NCI-H524 (cell line): Measurements from ENCODE around the gene SATB2.

Experiments used
- DNase-seq, 2 experiments: peaks; one replicate each; lab custom pipeline; 2025; lab: John Stamatoyannopoulos, UW

Gene SATB2

DNA sequence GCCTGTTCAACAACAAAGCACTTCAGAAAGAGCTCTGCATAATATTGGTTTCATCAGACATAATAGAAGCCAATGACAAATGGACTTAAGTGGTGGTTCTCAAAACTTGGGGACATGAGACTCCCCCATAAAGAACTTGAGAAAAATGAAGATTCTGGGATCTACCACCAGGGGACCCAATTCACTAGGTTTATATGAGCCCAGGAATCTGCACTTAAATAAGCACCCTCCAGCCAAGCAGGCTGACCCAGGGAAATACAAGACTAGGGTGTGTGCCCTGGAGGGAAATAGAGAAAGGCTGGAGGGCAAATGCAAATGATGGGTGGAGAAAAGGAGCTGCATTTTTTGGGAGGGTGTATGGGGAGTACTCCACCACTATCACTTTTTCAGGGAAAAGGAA is 52.5 kb downstream of the SATB2 start:
- no peak for DNase-seq

- no peak for DNase-seq
Measured at GRCh38 chr2:199404841-199405240, 52.9 kb downstream of the SATB2 start.

DNA sequence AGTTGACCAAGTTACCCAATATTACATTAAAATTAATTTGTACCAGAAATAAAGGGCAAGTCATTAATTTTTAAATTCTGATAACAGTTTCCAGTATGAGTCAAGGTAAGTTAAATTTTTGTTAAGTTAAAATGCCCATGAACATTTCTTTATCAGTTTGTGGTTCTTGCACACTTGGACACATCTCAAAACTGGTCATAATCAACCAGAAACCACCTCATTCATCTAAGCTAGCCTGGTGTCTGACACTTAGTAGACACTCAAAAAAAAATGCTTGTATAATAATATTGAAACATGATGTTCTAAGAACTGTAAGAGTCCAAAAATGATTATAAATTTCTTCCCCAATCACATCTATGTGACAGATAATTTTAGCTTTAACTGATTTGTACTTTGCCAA is 62.4 kb downstream of the SATB2 start:
- DNase-seq: no peak

GRCh38 chr2:199392363-199392762 is 65.4 kb downstream of the SATB2 start:
- DNase-seq: no peak

- no peak for DNase-seq
Measured at GRCh38 chr2:199388728-199389268, 68.9 kb downstream of the SATB2 start.

GRCh38 chr2:199384043-199384442 is 73.7 kb downstream of the SATB2 start:
- DNase-seq: no peak

DNA sequence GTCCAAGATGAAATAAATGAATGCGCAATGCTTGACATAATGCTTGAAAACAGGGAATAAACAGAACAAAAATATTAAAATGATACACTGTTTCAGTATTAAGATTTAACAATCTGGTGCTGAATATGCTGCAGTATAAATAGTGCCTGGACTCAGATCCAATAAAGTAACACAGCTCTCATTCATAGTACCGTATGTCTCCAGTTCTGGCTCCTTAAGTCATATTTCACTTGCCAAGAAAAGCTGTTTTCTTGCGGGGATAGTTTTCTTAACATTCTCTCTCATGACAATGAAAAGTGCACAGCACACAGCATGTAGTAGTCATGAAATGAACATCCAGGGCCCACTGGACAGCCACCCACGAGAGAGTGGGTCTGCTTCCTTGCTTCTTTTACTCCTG is 74.7 kb downstream of the SATB2 start:
- DNase-seq: no peak

DNA sequence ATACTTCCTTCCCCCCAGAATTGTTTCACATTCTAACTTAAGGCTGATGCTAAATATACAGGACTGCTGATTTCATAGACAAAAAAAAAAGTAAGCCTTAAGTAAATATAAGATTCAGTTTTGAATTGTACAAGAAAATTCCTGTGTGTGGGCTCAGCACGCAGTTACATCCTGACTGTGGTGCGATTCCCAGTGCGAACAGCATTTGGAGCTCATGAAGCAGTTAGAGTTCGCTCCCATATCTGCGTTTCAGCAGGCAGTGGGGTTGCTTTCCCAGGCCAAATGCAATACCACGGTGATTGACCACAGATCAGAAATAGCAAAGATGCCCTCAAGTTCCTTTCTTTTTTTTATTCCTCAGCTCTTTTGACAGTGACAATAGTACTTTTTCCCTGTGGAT is 75.6 kb downstream of the SATB2 start:
- no peak for DNase-seq

DNA sequence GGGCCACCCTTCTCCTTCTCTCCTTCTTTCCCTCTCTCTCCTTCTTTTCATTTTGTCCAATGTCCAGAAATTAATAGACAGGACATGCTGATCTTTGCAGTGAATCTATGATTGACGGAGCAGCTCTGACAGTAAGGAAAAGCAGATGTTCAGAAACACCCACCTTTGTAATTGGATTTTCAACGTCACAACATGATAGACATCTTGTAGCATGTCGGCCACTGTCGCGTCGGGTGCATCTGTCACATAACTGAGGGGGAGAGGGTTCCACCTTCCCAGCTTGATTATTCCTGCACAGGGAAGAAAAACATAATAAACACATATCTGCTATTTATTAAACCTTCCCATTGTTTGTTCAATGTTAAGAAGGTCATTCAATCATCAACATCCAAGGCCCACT is 76.2 kb downstream of the SATB2 start:
- peak in 1 of 2 experiments; percentile 42 for DNase-seq

DNA sequence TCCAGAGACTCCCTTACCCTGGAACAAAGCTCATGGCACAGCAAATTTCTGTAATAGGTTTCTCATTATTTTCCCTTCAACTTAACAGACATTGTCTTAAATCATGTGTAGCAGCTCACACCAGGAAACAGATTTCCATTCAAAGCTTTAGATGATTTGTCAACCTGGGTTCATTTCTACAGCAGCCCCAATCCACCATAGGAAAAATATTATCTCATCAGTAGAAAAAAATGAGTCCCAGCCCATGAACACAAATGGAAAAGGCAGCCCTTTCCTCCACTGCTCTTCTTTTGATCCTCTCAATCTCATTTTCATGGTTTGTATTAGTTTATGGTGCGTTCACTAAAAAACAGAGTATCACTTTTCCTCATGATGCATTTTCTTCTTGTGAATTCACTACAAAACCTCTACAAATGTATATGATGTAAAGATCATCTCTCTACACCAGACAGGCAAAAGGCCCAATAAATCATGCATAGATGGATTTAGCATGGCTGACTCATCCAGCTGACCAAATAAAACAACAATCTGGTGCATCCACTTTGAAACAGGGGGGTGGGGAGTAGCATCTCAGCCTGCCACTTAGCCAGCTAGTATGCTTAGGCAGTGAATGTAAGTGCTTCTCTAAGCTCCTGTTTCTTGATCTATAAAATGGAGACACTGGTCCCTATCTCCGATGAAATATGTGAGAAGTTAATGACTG is 78.6 kb downstream of the SATB2 start:
- peak in 1 of 2 experiments; percentile 65 for DNase-seq

GRCh38 chr2:199370150-199370780 is 87.5 kb downstream of the SATB2 start:
- no peak for DNase-seq

DNA sequence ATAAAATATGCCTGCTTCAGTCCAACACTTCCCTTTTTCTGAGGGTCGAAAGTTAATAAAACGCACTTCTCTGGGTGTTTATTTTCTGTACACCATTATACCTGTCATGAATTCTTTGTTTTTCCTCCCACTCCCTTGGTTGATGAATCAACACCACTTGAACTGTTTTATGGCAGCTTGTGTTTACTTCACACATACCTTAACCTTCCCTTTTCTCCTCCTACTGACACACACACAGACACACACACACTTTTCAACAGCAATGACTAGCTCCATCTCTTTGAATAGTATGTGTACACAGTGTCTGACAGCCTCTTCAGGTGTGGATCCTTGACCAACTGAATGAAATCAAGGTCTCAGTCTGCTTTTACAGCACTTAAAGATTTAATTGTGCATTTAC is 91.3 kb downstream of the SATB2 start:
- no peak for DNase-seq

GRCh38 chr2:199364153-199364552 is 93.6 kb downstream of the SATB2 start:
- no peak for DNase-seq

DNA sequence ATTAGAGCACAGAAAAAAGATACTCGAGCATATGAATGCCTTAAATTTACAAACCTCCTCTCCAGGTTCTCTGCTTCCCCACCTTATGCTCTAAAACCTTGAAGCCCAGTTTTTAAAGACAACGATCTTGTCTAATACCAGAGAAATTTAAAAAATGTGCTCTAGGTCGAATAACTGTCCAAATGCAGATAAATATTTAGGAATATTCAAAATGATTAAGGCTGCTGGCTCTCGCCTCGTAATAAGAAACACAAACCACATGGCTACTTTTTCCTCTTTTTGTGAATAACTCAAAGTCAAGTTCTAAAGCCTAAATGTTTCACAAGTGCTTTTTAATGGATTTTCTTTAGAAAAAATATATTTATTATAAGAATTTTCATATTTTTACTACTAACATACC is 101.3 kb downstream of the SATB2 start:
- no peak for DNase-seq

DNA sequence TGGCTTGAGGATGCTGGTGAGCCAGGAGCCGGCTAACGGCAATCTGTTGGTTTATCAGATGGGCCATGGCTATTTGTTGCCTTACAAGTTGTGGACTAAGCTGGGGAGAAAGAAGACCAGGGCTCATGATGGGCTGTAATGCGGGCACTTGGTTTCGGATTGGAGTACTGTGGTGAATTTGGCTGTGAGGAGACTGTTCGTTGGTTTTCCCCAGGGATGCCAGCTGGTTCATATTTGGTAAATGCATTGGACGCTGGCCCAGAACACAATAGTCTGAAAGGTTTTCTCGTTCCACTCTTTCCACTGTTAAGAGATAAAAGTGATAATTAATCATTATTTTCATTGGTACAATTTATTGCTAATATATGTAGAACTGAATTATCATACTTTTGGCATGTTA is 108.9 kb downstream of the SATB2 start:
- DNase-seq: no peak

GRCh38 chr2:199344012-199344411 is 113.7 kb downstream of the SATB2 start:
- DNase-seq: no peak

DNA sequence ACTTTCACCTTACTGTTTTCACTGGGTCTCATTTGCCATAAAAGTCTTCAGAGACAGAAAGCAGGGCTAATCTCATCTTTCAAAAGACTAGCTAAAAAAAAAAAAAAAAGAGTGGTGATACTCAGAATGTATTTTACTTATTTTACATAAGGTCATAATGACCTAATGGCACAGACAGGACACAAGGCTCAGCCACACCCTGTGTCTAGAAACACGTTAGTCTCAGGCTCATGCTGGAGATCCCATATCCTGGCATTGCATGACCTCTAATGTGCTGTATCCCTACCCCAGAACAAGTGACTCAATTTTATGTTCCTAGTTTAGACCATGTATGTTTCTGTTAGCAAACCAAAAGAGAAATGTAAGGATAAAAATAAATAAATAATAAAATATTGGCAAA is 115.4 kb downstream of the SATB2 start:
- DNase-seq: no peak

GRCh38 chr2:199341123-199341522 is 116.6 kb downstream of the SATB2 start:
- DNase-seq: no peak

GRCh38 chr2:199339891-199340605 is 117.7 kb downstream of the SATB2 start:
- DNase-seq: no peak

DNA sequence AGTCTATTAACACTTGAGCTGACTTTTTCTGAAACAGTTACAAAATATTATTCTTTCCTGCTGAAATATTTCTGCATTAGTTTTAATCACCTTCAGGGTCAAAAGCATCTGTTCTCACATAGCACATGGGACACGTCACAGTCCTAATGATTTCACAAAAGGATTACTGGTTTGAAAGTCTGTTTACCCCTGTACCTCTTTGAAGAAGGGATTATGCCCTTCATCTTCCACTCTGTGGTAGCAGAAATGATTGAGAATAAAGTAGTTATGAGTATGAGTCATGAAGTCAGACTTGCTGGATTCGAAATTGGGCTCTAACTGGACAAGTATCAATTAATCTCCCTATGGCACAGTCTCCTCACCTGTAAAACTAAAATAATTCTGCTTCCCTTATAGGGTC is 121.2 kb downstream of the SATB2 start:
- peak; percentile 68 to 90 for DNase-seq

GRCh38 chr2:199335502-199335901 is 122.2 kb downstream of the SATB2 start:
- no peak for DNase-seq

GRCh38 chr2:199329466-199329865 is 128.3 kb downstream of the SATB2 start:
- DNase-seq: no peak

- DNase-seq: no peak
Measured at GRCh38 chr2:199329031-199329430, 128.7 kb downstream of the SATB2 start.
